SK-N-MC (cell line): Measurements from ENCODE around the gene PEF1.
A peak's percentile ranks its signal among the peaks of the same experiment; 100 is the strongest.

Experiments
- DNase-seq: peaks from one replicate; pipeline ENCODE4 v3.0.0-alpha.2; 2011; ENCODE audit warnings: low read depth, low spot score
- H3K27ac ChIP-seq: fragments of 200-600 bp; sonication (generic); 2 replicates; pipeline ENCODE4 v1.5.1; 2016; ENCODE audit warnings: mixed run types
- H3K36me3 ChIP-seq: fragments of 200-600 bp; sonication (generic); 2 replicates; pipeline ENCODE4 v1.6.1; 2017; ENCODE audit warnings: antibody characterized with exemption, low read length, mixed read lengths; ENCODE audit not compliant: insufficient read depth
- H3K4me3 ChIP-seq: fragments of 200-600 bp; sonication (generic); 2 replicates; pipeline ENCODE4 v1.5.1; 2016
- H3K9ac ChIP-seq: fragments of 200-600 bp; sonication (generic); 2 replicates; pipeline ENCODE4 v1.8.0; 2017; ENCODE audit warnings: mixed run types, mixed read lengths; ENCODE audit not compliant: insufficient read length
- H3K9me3 ChIP-seq: fragments of 200-600 bp; sonication (generic); 2 replicates; pipeline ENCODE4 v1.6.1; 2017; ENCODE audit warnings: low read depth, mild to moderate bottlenecking, antibody characterized with exemption, low read length, moderate library complexity, mixed read lengths
- EZH2 ChIP-seq: fragments of 200-600 bp; sonication (generic); IDR thresholded peaks from one replicate; pipeline ENCODE4 v1.6.1; 2017; ENCODE audit warnings: antibody characterized with exemption
- FOXP2 ChIP-seq: optimal IDR thresholded peaks from 2 replicates; pipeline ENCODE3; 2011; ENCODE audit warnings: mild to moderate bottlenecking, moderate library complexity; ENCODE audit not compliant: insufficient read depth; ENCODE audit errors: extremely low read length, control extremely low read depth
- POLR2AphosphoS5 ChIP-seq: IDR thresholded peaks from 2 replicates; pipeline ENCODE4 v1.6.1; 2012; ENCODE audit warnings: mild to moderate bottlenecking, low read depth, low read length, borderline replicate concordance

The PEF1 gene

DNA sequence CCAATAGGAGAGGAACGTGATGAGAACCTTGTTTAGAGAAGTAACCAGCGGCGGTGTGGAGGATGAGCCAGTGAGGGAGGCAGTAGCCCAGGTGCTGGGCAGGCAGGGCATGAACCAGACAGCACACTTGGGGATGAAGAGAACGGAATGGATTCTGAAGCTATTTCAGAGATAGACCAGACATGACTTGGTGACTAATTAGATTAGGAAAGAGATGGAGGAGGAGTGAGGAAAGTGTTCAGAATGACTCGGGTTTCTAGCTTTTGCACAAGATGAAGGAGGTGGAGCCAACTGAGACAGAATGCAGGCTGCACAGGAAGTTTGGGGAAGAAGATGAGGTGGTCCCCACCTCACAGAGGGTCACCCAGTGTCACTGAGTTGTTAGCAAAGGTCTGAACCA, 5.1 kb downstream of the PEF1 start:
- H3K9me3 ChIP-seq: no peaks in the 10 kb centered on the region
- 0 out of 2 replicates have a peak overlapping the region, but pooled peaks have one; percentile 8 for H3K27ac ChIP-seq
- DNase-seq: no peak
- H3K4me3 ChIP-seq: no peak overlapping the region
- TF ChIP-seq EZH2 (no peak), POLR2AphosphoS5 (no peak), FOXP2 (no peak)
- H3K36me3 ChIP-seq: no peaks in the 10 kb centered on the region
- H3K9ac ChIP-seq: no peak overlapping the region

DNA sequence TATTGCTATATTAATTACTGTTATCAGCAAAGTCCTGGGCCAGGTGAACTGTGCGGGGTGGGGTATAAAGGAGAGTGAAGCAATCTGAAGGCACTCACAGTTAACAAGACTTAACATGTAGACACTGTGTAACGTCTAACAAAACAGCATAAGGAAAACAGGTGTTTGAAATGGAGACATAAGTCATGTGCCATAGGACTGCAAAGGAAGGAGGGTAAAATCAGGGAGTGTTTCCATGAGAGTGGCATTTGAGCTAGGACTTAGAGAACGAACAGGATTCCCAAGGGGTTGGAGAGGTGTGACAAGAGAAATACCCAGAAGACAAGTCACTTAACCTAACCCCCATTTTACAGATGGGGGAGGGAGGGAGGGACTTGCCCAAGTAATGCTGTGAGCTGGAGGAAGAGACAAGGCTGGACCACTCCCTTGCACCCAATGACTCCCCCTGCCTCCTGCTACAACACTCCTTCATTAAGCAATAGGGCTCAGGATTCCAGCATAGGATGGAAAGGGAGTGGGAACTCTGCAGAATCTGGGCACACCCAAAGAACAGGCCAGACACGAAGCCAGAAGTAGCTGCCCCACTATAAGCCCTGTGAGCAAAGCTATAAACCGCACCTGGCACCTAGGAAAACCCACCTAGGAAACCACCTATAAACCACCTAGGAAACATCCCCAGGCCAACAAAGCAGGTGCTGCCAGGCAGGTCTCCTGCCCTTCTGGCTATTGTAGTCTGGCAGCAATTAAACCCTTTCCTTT, 6.6 kb downstream of the PEF1 start:
- Histone ChIP-seq H3K27ac (no peak overlapping the region), H3K4me3 (no peak overlapping the region), H3K9ac (no peak overlapping the region), H3K36me3 (peaks cover 4% of the 10 kb centered on the region; the same call in 1 of the 2 replicates), H3K9me3 (no peaks in the 10 kb centered on the region)
- no peak for DNase-seq
- no peak for TF ChIP-seq FOXP2
- TF ChIP-seq EZH2: no peak
- no peak for TF ChIP-seq POLR2AphosphoS5

DNA sequence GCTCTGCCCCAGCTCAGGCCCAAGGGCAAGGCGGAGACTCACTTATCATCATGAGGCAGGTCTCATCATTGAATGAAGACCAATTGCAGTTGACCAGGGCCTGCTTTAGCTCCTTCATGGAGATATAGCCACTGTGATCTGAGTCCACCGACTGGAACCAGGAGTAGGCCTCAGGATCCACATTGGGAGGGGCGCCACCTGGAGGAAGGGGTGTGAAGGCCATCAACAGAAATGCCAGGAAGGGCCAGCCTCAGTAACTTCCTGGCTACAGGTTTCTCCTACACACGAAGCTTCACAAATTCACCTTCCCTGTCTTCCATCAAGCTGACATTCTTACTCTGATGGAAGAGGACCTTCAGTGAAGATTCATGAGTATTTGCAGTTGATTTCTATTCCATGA, 11.6 kb downstream of the PEF1 start:
- H3K36me3 ChIP-seq: peaks cover 47% of the 10 kb centered on the region
- DNase-seq: no peak

DNA sequence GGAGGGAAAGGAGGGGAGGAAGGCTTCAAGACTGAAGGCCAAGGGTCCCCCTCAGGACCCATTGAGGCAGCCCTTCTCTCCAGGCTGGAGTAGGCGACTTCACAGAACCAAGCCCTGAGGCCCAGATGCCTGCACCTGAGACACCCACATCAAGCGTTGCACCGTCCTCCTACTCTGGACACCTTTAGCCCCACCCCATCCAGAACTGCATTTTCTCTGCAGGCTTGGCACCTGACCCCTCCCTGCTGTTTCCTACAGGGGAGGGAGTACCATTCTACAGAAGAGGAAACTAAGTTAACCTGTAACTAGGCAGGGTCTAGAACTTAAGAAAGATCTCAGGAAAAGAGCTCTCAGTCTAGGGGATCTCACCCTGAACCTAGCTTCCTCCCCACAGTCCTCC, 12.0 kb downstream of the PEF1 start:
- no peak for DNase-seq
- TF ChIP-seq EZH2: no peak
- H3K36me3 ChIP-seq: peaks cover 49% of the 10 kb centered on the region

More for the DNA sequence above, 11.6 kb downstream of the PEF1 start:
- Histone ChIP-seq H3K4me3 (no peak overlapping the region), H3K27ac (no peak overlapping the region), H3K9me3 (no peaks in the 10 kb centered on the region), H3K9ac (no peak overlapping the region)
- TF ChIP-seq POLR2AphosphoS5 (no peak), FOXP2 (no peak), EZH2 (no peak)

DNA sequence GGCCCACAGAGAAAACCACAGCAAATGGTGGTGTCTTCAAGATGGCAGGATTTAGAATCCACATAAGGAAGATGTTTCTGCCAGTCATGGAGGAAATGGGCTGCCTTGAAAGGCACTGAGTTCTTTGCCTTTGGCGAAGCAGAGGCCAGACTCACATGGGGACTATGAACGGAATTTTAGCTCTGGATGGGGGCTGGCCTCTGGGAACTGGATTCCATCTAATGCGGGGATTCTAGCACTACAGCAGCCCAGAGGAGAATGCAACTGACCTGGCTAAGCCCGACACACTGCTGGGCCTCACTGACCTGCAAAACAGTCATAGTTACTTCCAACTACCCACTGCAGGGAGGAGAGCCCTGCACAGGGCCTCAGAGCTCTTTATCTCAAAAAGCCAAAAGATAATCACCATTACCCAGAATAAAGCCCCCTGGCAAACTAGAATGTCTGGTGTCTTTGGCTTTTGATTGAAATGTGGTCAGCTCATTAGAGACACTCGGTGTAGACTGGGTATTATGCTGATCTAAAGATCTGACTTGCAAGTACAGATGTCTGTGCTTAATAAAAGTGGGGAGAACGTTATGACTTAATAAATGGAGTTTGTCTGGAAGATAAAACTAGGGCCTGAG, 15.6 kb downstream of the PEF1 start:
- no peak for DNase-seq
- H3K9me3 ChIP-seq: no peaks in the 10 kb centered on the region
- H3K36me3 ChIP-seq: peaks cover 49% of the 10 kb centered on the region
- H3K9ac ChIP-seq: no peak overlapping the region
- H3K4me3 ChIP-seq: no peak overlapping the region
- no peak for TF ChIP-seq FOXP2
- no peak for TF ChIP-seq POLR2AphosphoS5
- TF ChIP-seq EZH2: no peak
- H3K27ac ChIP-seq: no peak overlapping the region

More for the DNA sequence above, 12.0 kb downstream of the PEF1 start:
- H3K27ac ChIP-seq: no peak overlapping the region
- no peak overlapping the region for H3K9ac ChIP-seq
- no peaks in the 10 kb centered on the region for H3K9me3 ChIP-seq
- H3K4me3 ChIP-seq: no peak overlapping the region

DNA sequence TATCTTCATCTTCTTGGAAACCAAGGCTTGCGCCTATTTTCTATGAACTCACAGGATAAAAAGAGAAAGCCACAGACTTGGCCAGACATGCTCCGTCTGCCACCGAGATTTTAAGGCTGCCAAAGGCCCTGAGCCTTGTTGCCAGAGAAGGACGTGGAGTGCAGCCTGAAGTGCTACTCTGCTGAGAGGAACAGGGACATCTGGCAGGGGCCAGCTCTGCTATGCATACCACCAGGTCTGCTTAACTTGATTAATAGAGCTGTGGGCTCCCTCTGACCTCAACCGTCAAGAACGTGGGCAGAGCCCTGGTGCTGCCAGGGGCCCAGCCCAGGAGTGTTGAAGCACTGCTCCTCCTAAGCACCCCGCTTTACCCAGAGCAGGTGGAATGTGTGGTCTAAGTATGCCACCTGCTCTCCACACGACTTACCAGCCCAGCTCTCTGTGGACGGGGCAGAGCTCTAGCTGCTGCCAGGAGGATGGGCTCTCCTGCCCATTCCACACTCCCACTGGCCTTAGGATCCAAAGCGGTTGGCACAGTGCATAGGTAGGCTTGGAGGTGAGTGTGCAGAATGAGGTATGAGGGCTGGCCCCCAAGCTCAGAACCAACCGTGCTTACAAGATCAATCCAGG, 16.6 kb downstream of the PEF1 start:
- Histone ChIP-seq H3K27ac (no peak overlapping the region), H3K4me3 (no peak overlapping the region), H3K9ac (no peak overlapping the region), H3K36me3 (peaks cover 44% of the 10 kb centered on the region), H3K9me3 (no peaks in the 10 kb centered on the region)
- no peak for DNase-seq
- no peak for TF ChIP-seq EZH2
- TF ChIP-seq FOXP2: no peak
- TF ChIP-seq POLR2AphosphoS5: no peak

DNA sequence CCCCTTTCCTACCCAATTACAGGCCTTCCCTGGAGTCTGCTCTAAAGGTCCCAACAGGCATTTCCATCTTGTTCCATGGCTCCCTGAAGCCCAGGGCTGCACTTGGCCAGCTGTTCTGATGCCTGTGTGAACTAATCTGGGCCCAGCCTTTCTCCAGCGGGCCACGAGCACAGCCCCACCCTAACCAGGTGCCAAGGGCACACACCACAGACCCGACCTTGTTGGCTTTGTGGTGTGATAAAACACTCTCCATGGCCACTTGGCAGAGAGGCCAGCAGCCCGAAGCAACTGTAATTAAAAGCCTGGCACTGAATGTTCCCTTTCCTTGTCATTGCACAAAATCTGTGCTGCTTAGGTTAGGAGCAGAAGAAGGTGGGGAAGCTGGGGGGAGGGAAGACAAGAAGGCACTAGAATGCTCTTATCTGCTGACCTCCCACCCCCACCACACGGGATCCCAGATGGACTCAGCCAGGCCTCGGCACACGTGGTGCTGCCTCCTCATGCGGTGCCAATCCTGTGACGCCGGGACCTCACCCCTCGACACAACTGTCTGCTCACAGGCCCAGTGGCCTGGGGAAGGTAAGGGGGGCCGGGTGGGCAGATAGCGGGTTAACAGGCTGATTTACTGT, 17.3 kb downstream of the PEF1 start:
- H3K4me3 ChIP-seq: no peak overlapping the region
- H3K9me3 ChIP-seq: no peaks in the 10 kb centered on the region
- no peak for DNase-seq
- H3K9ac ChIP-seq: no peak overlapping the region
- H3K36me3 ChIP-seq: peaks cover 39% of the 10 kb centered on the region
- no peak overlapping the region for H3K27ac ChIP-seq
- TF ChIP-seq POLR2AphosphoS5 (no peak), FOXP2 (no peak), EZH2 (no peak)
